Neural cell (in vitro differentiated cells): ENCODE results near the gene NOG.

ENCODE experiments used
- EP300 ChIP-seq: fragments of 450-650 bp; conservative IDR thresholded peaks from 2 replicates; pipeline ENCODE4 v1.6.1; 2014; ENCODE audit warnings: antibody characterized with exemption, mild to moderate bottlenecking, moderate library complexity; ENCODE audit not compliant: poor library complexity, severe bottlenecking
- EZH2 ChIP-seq: fragments of 200-600, 300-800 bp; shearing (Covaris generic), sonication (generic); IDR thresholded peaks from 2 replicates; pipeline ENCODE4 v1.6.1; 2014; ENCODE audit warnings: antibody characterized with exemption, low read length, borderline replicate concordance, mild to moderate bottlenecking; ENCODE audit not compliant: insufficient read depth, poor library complexity, severe bottlenecking
- POLR2AphosphoS5 ChIP-seq: IDR thresholded peaks from 2 replicates; pipeline ENCODE4 v1.6.1; 2012
- SMC3 ChIP-seq: fragments of 450-650 bp; conservative IDR thresholded peaks from 2 replicates; pipeline ENCODE4 v1.6.1; 2014; ENCODE audit warnings: antibody characterized with exemption, mild to moderate bottlenecking, moderate library complexity; ENCODE audit not compliant: poor library complexity
- TAF1 ChIP-seq: IDR thresholded peaks from 2 replicates; pipeline ENCODE4 v1.6.1; 2012; ENCODE audit warnings: low read depth
- TF ChIP-seq, protein P1 (sequence below): fragments of 450-650 bp; IDR thresholded peaks from 2 replicates; pipeline ENCODE4 v1.5.1; 2014; ENCODE audit warnings: antibody characterized with exemption, mild to moderate bottlenecking, moderate library complexity; ENCODE audit not compliant: poor library complexity, severe bottlenecking

DNA sequence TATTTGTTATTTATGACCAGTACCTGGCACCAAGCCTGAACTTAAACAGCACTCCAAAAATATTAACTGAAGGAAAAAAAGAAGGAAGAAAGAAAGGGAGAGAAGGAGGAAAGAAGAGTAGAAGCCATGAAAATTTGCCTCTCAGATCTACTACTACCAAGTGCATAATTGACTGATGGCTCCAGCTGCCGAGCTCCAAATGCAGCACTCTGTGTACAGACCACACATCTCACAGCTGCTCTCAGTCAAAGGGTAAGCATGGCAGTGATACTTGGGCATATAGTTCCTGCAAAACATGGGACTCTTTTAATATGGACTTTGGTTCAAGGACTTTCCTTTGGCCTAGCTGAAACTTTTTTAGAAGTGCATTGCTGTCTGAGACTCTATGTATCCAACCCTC, 44.0 kb upstream of the NOG start:
- TF ChIP-seq EZH2 (no peak), EP300 (no peak), SMC3 (no peak), POLR2AphosphoS5 (no peak), TAF1 (no peak)
- TF ChIP-seq, protein P1, sequence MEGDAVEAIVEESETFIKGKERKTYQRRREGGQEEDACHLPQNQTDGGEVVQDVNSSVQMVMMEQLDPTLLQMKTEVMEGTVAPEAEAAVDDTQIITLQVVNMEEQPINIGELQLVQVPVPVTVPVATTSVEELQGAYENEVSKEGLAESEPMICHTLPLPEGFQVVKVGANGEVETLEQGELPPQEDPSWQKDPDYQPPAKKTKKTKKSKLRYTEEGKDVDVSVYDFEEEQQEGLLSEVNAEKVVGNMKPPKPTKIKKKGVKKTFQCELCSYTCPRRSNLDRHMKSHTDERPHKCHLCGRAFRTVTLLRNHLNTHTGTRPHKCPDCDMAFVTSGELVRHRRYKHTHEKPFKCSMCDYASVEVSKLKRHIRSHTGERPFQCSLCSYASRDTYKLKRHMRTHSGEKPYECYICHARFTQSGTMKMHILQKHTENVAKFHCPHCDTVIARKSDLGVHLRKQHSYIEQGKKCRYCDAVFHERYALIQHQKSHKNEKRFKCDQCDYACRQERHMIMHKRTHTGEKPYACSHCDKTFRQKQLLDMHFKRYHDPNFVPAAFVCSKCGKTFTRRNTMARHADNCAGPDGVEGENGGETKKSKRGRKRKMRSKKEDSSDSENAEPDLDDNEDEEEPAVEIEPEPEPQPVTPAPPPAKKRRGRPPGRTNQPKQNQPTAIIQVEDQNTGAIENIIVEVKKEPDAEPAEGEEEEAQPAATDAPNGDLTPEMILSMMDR = no peak
